A549 (cell line): ENCODE measurements around the gene TMEM185B. TPM values are rescaled to one million over a fixed set of nuclear protein-coding genes. Genes with fewer than 3 reads are reported as not detected.

Experiments used
- ATAC-seq, 2 experiments: fragments of 200-7000 bp in 1 of 2; fragments of >200 bp in 1 of 2; cut with Nextera tagmentation in 1 of 2; cut with Tn5 transposase in 1 of 2; 3 replicates each; pipeline versions ENCODE4 v1.8.0 to v1.9.1; 2018 to 2020; ENCODE audit warnings: mild to moderate bottlenecking in 1 of 2, moderate library complexity in 1 of 2
- CTCF ChIA-PET: fragments of 300-600 bp; sonication (Branson Sonifier 250); formaldehyde crosslinking; extraction: SDS; loops from one replicate; lab custom pipeline; 2021; ENCODE audit warnings: antibody characterized with exemption, inconsistent platforms; lab: Yijun Ruan, JAX
- POLR2A ChIA-PET: fragments of 350-600 bp; formaldehyde crosslinking; extraction: SDS; loops from one replicate; lab custom pipeline; 2021; ENCODE audit warnings: antibody characterized with exemption, inconsistent platforms; lab: Yijun Ruan, JAX
- DNase-seq, 2 experiments: peaks; one replicate each; pipeline versions ENCODE4 v3.0.0 to v3.0.0-alpha.2; 2011 to 2016; ENCODE audit warnings: low read depth in 1 of 2, low spot score in 1 of 2
- FAIRE-seq: peaks from 2 replicates; lab custom pipeline; 2011; peaks lifted over from hg19 to GRCh38; lab: Jason Lieb, UNC
- H3K27ac ChIP-seq, 2 experiments: fragments of >200 bp; sonication (Bioruptor Twin); formaldehyde crosslinking; 3 replicates each; pipeline ENCODE4 v1.5.1; 2016 to 2017
- H3K4me1 ChIP-seq: fragments of >200 bp; sonication (Bioruptor Twin); formaldehyde crosslinking; 3 replicates; pipeline ENCODE4 v1.6.1; 2016
- H3K4me2 ChIP-seq: fragments of >200 bp; sonication (Bioruptor Twin); formaldehyde crosslinking; 3 replicates; pipeline ENCODE4 v1.6.1; 2016
- H3K4me3 ChIP-seq: fragments of >200 bp; sonication (Bioruptor Twin); formaldehyde crosslinking; 3 replicates; pipeline ENCODE4 v1.5.1; 2016
- H3K9me3 ChIP-seq: fragments of >200 bp; sonication (Bioruptor Twin); formaldehyde crosslinking; 3 replicates; pipeline ENCODE4 v1.6.1; 2016
- ATOH8 ChIP-seq: fragments of 250-450 bp; sonication (Bioruptor Pico); IDR thresholded peaks from 2 replicates; pipeline ENCODE4 v1.5.0; 2020; ENCODE audit warnings: low read depth, mild to moderate bottlenecking, moderate library complexity
- BHLHE40 ChIP-seq: IDR thresholded peaks from 2 replicates; pipeline ENCODE4 v1.6.1; 2012; ENCODE audit warnings: low read depth, low read length, inconsistent platforms
- EHF ChIP-seq: fragments of 250-450 bp; sonication (Bioruptor Pico); IDR thresholded peaks from 2 replicates; pipeline ENCODE4 v1.5.0; 2020; ENCODE audit warnings: mild to moderate bottlenecking
- ESRRA ChIP-seq: fragments of 150-350 bp; IDR thresholded peaks from 2 replicates; pipeline ENCODE4 v1.6.1; 2014; ENCODE audit warnings: mild to moderate bottlenecking, low read length, borderline replicate concordance
- FOXS1 ChIP-seq: fragments of 250-450 bp; sonication (Bioruptor Pico); IDR thresholded peaks from 2 replicates; pipeline ENCODE4 v1.5.0; 2020; ENCODE audit warnings: mild to moderate bottlenecking, moderate library complexity
- HOXB13 ChIP-seq: fragments of 250-450 bp; sonication (Bioruptor Pico); IDR thresholded peaks from 2 replicates; pipeline ENCODE4 v1.5.0; 2020; ENCODE audit warnings: low read depth, mild to moderate bottlenecking, moderate library complexity
- KDM1A ChIP-seq: fragments of 200-600 bp; sonication (generic); IDR thresholded peaks from 2 replicates; pipeline ENCODE4 v1.6.1; 2016; ENCODE audit warnings: low read depth, mild to moderate bottlenecking
- MYC ChIP-seq: IDR thresholded peaks from 2 replicates; pipeline ENCODE4 v1.6.1; 2012; ENCODE audit warnings: mild to moderate bottlenecking, inconsistent platforms, low read length, improper control_type of control experiment, borderline replicate concordance
- PHF8 ChIP-seq: fragments of 200-600 bp; sonication (generic); IDR thresholded peaks from 2 replicates; pipeline ENCODE4 v1.6.1; 2016; ENCODE audit warnings: low read depth, mild to moderate bottlenecking, antibody characterized with exemption, moderate library complexity, borderline replicate concordance
- POLR2A ChIP-seq: IDR thresholded peaks from 2 replicates; pipeline ENCODE4 v1.6.1; 2012; ENCODE audit warnings: mild to moderate bottlenecking, low read length
- POLR2AphosphoS2 ChIP-seq: conservative IDR thresholded peaks from 2 replicates; pipeline ENCODE4 v1.6.1; 2012; ENCODE audit warnings: low read length, improper control_type of control experiment, inconsistent platforms
- RCOR1 ChIP-seq: fragments of 150-350 bp; IDR thresholded peaks from 2 replicates; pipeline ENCODE4 v1.6.1; 2014; ENCODE audit warnings: antibody characterized with exemption, low read length, low read depth
- RNF2 ChIP-seq: fragments of 200-600 bp; sonication (generic); IDR thresholded peaks from 2 replicates; pipeline ENCODE4 v1.6.1; 2016; ENCODE audit warnings: low read depth, mild to moderate bottlenecking, antibody characterized with exemption, moderate library complexity, borderline replicate concordance
- SMC3 ChIP-seq: fragments of >200 bp; sonication (Bioruptor Twin); formaldehyde crosslinking; IDR thresholded peaks from 3 replicates; pipeline ENCODE4 v1.6.1; 2018; ENCODE audit warnings: inconsistent platforms
- TFCP2L1 ChIP-seq: fragments of 250-450 bp; sonication (Bioruptor Pico); IDR thresholded peaks from 2 replicates; pipeline ENCODE4 v1.5.0; 2021; ENCODE audit warnings: mild to moderate bottlenecking
- ZC3H11A ChIP-seq: fragments of 450-650 bp; IDR thresholded peaks from 2 replicates; pipeline ENCODE4 v1.6.1; 2014; ENCODE audit warnings: antibody characterized with exemption, mild to moderate bottlenecking
- ZFP36 ChIP-seq: fragments of 450-650 bp; IDR thresholded peaks from 2 replicates; pipeline ENCODE4 v1.6.1; 2014; ENCODE audit warnings: borderline replicate concordance; ENCODE audit not compliant: partially characterized antibody
- WGBS: methylation state at CpG from one replicate; pipeline ENCODE4 v1.1.6; 2017; ENCODE audit errors: missing lambda C conversion rate; 5-methylcytosine and 5-hydroxymethylcytosine counted together
- polyA plus RNA-seq, 4 experiments: library from polyadenylated mRNA; depleted of rRNA in 3 of 4; stranded (reverse); fragments of >200 nt; fragmentation: RNase III in 1 of 4; extraction: RNeasy Plus Mini Kit Qiagen cat#74134 plus additional on column Dnase treatment in 1 of 4; gene quantifications; 2 replicates in 3 of 4; 3 replicates in 1 of 4; pipeline ENCODE4 v1.2.3, GENCODE V29; 2011 to 2017

TMEM185B gene
- polyA plus RNA-seq, 2 of the 4 experiments (the other 2 are of a cell fraction): 30.3 to 41.8 TPM

DNA sequence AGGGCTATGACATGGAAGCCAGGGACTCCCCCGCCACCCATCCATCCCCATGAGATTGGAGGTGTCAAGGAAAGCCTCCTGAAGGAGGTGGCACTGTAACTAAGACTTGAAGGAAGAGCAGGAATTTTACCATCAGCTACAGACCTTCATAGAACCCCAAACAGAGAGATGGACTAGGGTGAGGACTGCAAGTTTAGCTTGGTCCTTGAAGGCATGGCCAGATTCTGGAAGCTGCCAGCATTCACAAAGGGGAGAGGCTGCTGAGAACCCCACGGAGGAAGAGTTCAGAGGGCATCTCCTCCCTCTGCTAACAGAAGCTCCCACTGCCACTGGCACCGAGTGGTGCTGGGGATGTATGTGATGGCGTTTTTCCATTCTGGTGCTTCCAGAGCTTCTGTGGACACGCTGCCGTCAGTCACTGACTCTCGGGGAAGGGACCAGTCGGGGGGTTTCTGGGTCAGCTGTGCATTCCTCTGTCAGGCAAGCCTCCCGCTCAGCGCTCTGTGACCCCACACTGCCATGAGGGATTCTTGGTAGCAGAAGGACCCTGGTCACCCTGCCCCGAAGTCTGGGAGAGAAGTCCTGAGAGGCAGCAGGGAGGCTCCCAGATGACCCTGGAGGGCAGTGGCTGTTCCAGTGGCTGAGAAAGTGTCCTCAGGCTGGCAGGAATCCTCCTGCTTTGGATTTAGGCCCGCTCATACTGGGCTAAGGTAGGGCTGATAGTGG is 18.1 kb downstream of the TMEM185B start:
- 75% methylated on average over 9 of the region's 12 CpGs for WGBS
- Histone ChIP-seq H3K4me1 (no peaks in the 10 kb centered on the region), H3K4me2 (no peak overlapping the region), H3K4me3 (no peak overlapping the region), H3K27ac (no peak overlapping the region), H3K9me3 (no peaks in the 10 kb centered on the region)
- POLR2A ChIA-PET: no interaction called here
- FAIRE-seq (no peak), ATAC-seq (no peak), DNase-seq (no peak)
- CTCF ChIA-PET: interaction anchor here (1.0 to 1.6 kb wide), 3 partner anchors 23 to 476 kb away, joined by 3 to 5 read pairs (median 4); no protein-coding TSS in a partner anchor
- no peak for TF ChIP-seq TFCP2L1 (CRISPR knock-in tag)
- no peak for TF ChIP-seq ATOH8 (CRISPR knock-in tag)
- TF ChIP-seq POLR2AphosphoS2: no peak
- no peak for TF ChIP-seq MYC

DNA sequence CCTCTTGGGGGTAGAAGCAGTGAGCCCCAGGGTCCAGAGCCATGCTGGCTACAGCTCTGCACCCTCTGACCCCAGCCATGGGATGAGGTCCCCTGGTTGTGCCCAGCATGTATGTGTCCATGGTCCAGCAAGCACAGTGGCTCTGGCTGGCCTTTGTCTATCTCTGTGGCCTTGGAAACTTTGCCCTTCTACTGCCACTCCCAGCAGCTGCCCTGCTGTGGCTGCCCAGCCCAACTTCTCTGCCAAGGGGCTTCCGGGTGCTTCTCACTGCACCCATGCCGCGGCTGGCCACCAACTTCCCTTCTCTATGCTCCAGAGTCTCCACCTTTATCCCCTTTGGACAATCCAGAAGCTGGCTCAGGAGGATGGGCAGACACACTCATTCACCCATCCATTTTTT is 18.8 kb downstream of the TMEM185B start:
- ATAC-seq (peak in 1 of 2 experiments; percentile 10; a peak in 3 of 6 replicates), FAIRE-seq (no peak), DNase-seq (no peak)
- Histone ChIP-seq H3K4me1 (no peaks in the 10 kb centered on the region), H3K4me2 (no peak overlapping the region), H3K4me3 (no peak overlapping the region), H3K9me3 (no peaks in the 10 kb centered on the region), H3K27ac (no peak overlapping the region)
- TF ChIP-seq FOXS1 (CRISPR knock-in tag) (no peak), POLR2A (no peak)
- CTCF ChIA-PET: interaction anchor here (1.0 to 1.6 kb wide), 3 partner anchors 23 to 476 kb away, joined by 3 to 5 read pairs (median 4); no protein-coding TSS in a partner anchor
- 73% methylated on average over 3 of the region's 3 CpGs for WGBS
- POLR2A ChIA-PET: no interaction called here

DNA sequence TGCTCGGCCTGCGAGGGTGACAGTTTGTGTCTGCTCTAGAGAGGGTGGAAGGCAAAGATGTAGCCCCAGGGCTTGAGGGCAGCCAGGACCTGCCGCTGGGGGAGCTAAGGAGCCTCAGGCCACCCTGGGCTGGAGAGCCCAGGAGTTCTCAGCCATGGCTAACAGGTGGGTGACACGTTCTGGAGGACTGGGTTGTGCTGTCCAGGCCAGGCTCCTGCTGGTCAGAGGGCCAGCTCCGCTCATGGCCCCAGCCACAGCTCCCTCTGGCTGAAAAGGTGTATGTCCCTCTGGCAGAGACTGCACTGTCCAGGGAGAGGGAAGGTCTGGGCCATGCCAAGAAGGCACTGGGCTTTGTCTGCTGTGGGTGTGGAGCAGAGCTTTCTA is 19.2 kb downstream of the TMEM185B start:
- no peaks in the 10 kb centered on the region for H3K4me1 ChIP-seq
- ChIA-PET CTCF (interaction anchor here (1.4 to 1.6 kb wide), 2 partner anchors 24 to 109 kb away, joined by 4 to 5 read pairs; no protein-coding TSS in a partner anchor), POLR2A (no interaction called here)
- no peak overlapping the region for H3K27ac ChIP-seq
- H3K4me2 ChIP-seq: no peak overlapping the region
- ATAC-seq: peak; percentile 64 to 85
- no peak for FAIRE-seq
- H3K9me3 ChIP-seq: peaks cover 3% of the 10 kb centered on the region; the same call in 1 of the 3 replicates
- 68% methylated on average over 3 of the region's 5 CpGs for WGBS
- DNase-seq: no peak
- TF ChIP-seq ESRRA: no peak
- TF ChIP-seq POLR2AphosphoS2: no peak
- TF ChIP-seq RNF2: no peak
- TF ChIP-seq HOXB13 (CRISPR knock-in tag): no peak
- TF ChIP-seq BHLHE40: no peak
- TF ChIP-seq FOXS1 (CRISPR knock-in tag): no peak
- TF ChIP-seq ZFP36: no peak
- TF ChIP-seq PHF8: no peak
- no peak for TF ChIP-seq ZC3H11A
- TF ChIP-seq KDM1A: no peak
- TF ChIP-seq EHF (CRISPR knock-in tag): no peak
- no peak for TF ChIP-seq SMC3
- no peak for TF ChIP-seq ATOH8 (CRISPR knock-in tag)
- TF ChIP-seq RCOR1: no peak
- TF ChIP-seq, all 56 proteins: peak for 0
- H3K4me3 ChIP-seq: no peak overlapping the region
